Pancreas (tissue), 10 donors: Measurements from ENCODE around the gene ZBTB22. TPM values are rescaled to one million over a fixed set of nuclear protein-coding genes. Genes with fewer than 3 reads are reported as not detected.
A peak's percentile ranks its signal among the peaks of the same experiment; 100 is the strongest.

ENCODE experiments used
- ATAC-seq, 4 donors: fragments of 200-7000 bp; cut with Tn5 transposase; one replicate each; pipeline versions ENCODE4 v1.8.0 to v1.9.1; 2020; ENCODE audit warnings: mild to moderate bottlenecking in 4 of 4, moderate library complexity in 4 of 4
- DNase-seq, 6 donors: peaks; one replicate each; pipeline ENCODE4 v3.0.0-alpha.2; 2020
- FAIRE-seq: peaks from 2 replicates; lab custom pipeline; 2012; peaks lifted over from hg19 to GRCh38; lab: Jason Lieb, UNC
- H3K27ac ChIP-seq, 4 donors: fragments of 200-600 bp; sonication (generic); 1 replicate in 3 of 4; 2 replicates in 1 of 4; pipeline versions ENCODE4 v1.5.0 to v1.8.0; 2020
- H3K27me3 ChIP-seq, 4 donors: fragments of 200-600 bp; one replicate each; pipeline ENCODE4 v1.8.0; 2021
- H3K36me3 ChIP-seq, 3 donors: fragments of 200-600 bp; sonication (generic) in 1 of 3; one replicate each; pipeline versions ENCODE4 v1.5.0 to v1.8.0; 2020 to 2021
- H3K4me1 ChIP-seq, 3 donors: fragments of 200-600 bp; one replicate each; pipeline ENCODE4 v1.8.0; 2021
- H3K4me3 ChIP-seq, 4 donors: fragments of 200-600 bp; sonication (generic) in 2 of 4; one replicate each; pipeline versions ENCODE4 v1.5.0 to v1.8.0; 2020 to 2021
- H3K9me3 ChIP-seq, 4 donors: fragments of 200-600 bp; one replicate each; pipeline ENCODE4 v1.8.0; 2021
- CTCF ChIP-seq, 4 donors: fragments of 200-600 bp; sonication (generic) in 3 of 4; IDR thresholded peaks; one replicate each; pipeline versions ENCODE4 v1.5.0 to v1.8.0; 2021; ENCODE audit warnings: antibody characterized with exemption in 4 of 4
- WGBS, 2 donors: extraction: QIAGEN DNeasy Blood & Tissue Kit; methylation state at CpG; one replicate each; pipeline ENCODE4 v1.1.7; 2013; 5-methylcytosine and 5-hydroxymethylcytosine counted together
- intact Hi-C, 3 donors: fragments of 100-400 bp; cut with DNase I; formaldehyde crosslinking; loops; one replicate each; pipeline versions ENCODE4 v1.11.1 to v1.14.2; 2022
- polyA plus RNA-seq, 2 donors: library from polyadenylated mRNA; stranded (reverse); fragments of 200-250 nt; gene quantifications; one replicate each; pipeline ENCODE4 v1.2.3, GENCODE V29; 2013
- total RNA-seq, 6 donors: library from RNA; stranded (reverse); fragmentation: NEBNext Ultra II Directional in 4 of 6; extraction: Animal tissue kit (Norgen Biotek cat#: 25700) in 4 of 6; gene quantifications; one replicate each; pipeline versions ENCODE4 v1.2.1 to v1.2.4, GENCODE V29; 2021 to 2023
- donor health status: healthy with polysubstance abuse.
- donor health status: DM: no; HTN: no; CAD: no; lungs with moderate emphysema.
- donor health status: DM: no; HTN: no; CAD: no.
- donor health status: control.
- donor health status: control.
- donor health status: Bipolar disorder and iron deficiency.
- donor health status: DM: yes; HTN: yes; CAD: no.
- donor health status: DM: no; HTN: no; CAD: no.
- donor health status: DM: no; HTN: no; CAD: no.
- donor health status: DM: yes; HTN: yes; CAD: no.

Gene ZBTB22
- total and polyA plus RNA-seq, 8 donors, result 6.7 to 14.3 (median 10.1) TPM

GRCh38 chr6:33335916-33336315, 18.4 kb upstream of the ZBTB22 start:
- H3K27me3 ChIP-seq, result no peaks in the 10 kb centered on the region
- no peaks in the 10 kb centered on the region for H3K36me3 ChIP-seq
- ATAC-seq, result no peak
- no peak for FAIRE-seq
- no peak overlapping the region for H3K4me3 ChIP-seq
- intact Hi-C loops, result no loop called here
- no peak overlapping the region for H3K27ac ChIP-seq
- no peaks in the 10 kb centered on the region for H3K4me1 ChIP-seq
- 74 to 77% methylated on average over 4 of the region's 4 CpGs for WGBS, 2 donors
- no peaks in the 10 kb centered on the region for H3K9me3 ChIP-seq
- no peak for DNase-seq
- TF ChIP-seq CTCF (IDR thresholded peaks at IDR 0.05), result no peak

GRCh38 chr6:33333666-33334065, 16.1 kb upstream of the ZBTB22 start:
- DNase-seq (no peak), ATAC-seq (no peak), FAIRE-seq (no peak)
- TF ChIP-seq CTCF (IDR thresholded peaks at IDR 0.05), result no peak
- Histone ChIP-seq H3K27ac (no peak overlapping the region), H3K9me3 (no peaks in the 10 kb centered on the region), H3K4me3 (no peak overlapping the region), H3K36me3 (no peaks in the 10 kb centered on the region), H3K27me3 (no peaks in the 10 kb centered on the region), H3K4me1 (no peaks in the 10 kb centered on the region)
- intact Hi-C loops, result no loop called here
- WGBS, 2 donors, result 79 to 80% methylated on average over 4 of the region's 4 CpGs

GRCh38 chr6:33330736-33331135, 13.2 kb upstream of the ZBTB22 start:
- DNase-seq, result no peak
- 80 to 87% methylated on average over 10 of the region's 10 CpGs for WGBS, 2 donors
- H3K27ac ChIP-seq, result no peak overlapping the region
- H3K36me3 ChIP-seq, result no peaks in the 10 kb centered on the region
- no peak for TF ChIP-seq CTCF (IDR thresholded peaks at IDR 0.05)
- ATAC-seq, result no peak
- H3K4me3 ChIP-seq, result no peak overlapping the region
- no peaks in the 10 kb centered on the region for H3K27me3 ChIP-seq
- FAIRE-seq, result no peak
- intact Hi-C loops, result no loop called here
- H3K9me3 ChIP-seq, result no peaks in the 10 kb centered on the region
- no peaks in the 10 kb centered on the region for H3K4me1 ChIP-seq

- H3K27me3 ChIP-seq, result no peaks in the 10 kb centered on the region
- WGBS, 2 donors, result 39 to 40% methylated on average over 5 of the region's 5 CpGs
- TF ChIP-seq CTCF (IDR thresholded peaks at IDR 0.05), result no peak
- intact Hi-C loops, result no loop called here
- DNase-seq, result no peak
- FAIRE-seq, result no peak
- H3K36me3 ChIP-seq, result no peaks in the 10 kb centered on the region
- no peak overlapping the region for H3K27ac ChIP-seq
- H3K4me1 ChIP-seq, result peaks cover 0 to under 1% (median 0%) of the 10 kb centered on the region in 3 donors
- H3K4me3 ChIP-seq, result no peak overlapping the region
- ATAC-seq, result no peak
- H3K9me3 ChIP-seq, result no peaks in the 10 kb centered on the region
Observed at GRCh38 chr6:33329058-33329457, 11.5 kb upstream of the ZBTB22 start.

GRCh38 chr6:33324125-33324524, 6.6 kb upstream of the ZBTB22 start:
- Histone ChIP-seq H3K4me3 (peak overlapping the region in 3 of 4 donors; percentile 18 to 65 (median 51)), H3K36me3 (peaks cover 0 to 19% (median 0%) of the 10 kb centered on the region in 3 donors), H3K4me1 (peaks cover 0 to 27% (median 8%) of the 10 kb centered on the region in 3 donors), H3K27me3 (no peaks in the 10 kb centered on the region), H3K9me3 (no peaks in the 10 kb centered on the region), H3K27ac (peak overlapping the region; percentile 73 to 76 (median 75))
- WGBS, 2 donors, result 19 to 24% methylated on average over 7 of the region's 7 CpGs
- no peak for DNase-seq
- TF ChIP-seq CTCF (IDR thresholded peaks at IDR 0.05), result no peak
- FAIRE-seq, result no peak
- intact Hi-C loops, result no loop called here
- ATAC-seq, result no peak
